ENCODE data around the gene KCNK5.

Gene KCNK5, protein sequence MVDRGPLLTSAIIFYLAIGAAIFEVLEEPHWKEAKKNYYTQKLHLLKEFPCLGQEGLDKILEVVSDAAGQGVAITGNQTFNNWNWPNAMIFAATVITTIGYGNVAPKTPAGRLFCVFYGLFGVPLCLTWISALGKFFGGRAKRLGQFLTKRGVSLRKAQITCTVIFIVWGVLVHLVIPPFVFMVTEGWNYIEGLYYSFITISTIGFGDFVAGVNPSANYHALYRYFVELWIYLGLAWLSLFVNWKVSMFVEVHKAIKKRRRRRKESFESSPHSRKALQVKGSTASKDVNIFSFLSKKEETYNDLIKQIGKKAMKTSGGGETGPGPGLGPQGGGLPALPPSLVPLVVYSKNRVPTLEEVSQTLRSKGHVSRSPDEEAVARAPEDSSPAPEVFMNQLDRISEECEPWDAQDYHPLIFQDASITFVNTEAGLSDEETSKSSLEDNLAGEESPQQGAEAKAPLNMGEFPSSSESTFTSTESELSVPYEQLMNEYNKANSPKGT

DNA sequence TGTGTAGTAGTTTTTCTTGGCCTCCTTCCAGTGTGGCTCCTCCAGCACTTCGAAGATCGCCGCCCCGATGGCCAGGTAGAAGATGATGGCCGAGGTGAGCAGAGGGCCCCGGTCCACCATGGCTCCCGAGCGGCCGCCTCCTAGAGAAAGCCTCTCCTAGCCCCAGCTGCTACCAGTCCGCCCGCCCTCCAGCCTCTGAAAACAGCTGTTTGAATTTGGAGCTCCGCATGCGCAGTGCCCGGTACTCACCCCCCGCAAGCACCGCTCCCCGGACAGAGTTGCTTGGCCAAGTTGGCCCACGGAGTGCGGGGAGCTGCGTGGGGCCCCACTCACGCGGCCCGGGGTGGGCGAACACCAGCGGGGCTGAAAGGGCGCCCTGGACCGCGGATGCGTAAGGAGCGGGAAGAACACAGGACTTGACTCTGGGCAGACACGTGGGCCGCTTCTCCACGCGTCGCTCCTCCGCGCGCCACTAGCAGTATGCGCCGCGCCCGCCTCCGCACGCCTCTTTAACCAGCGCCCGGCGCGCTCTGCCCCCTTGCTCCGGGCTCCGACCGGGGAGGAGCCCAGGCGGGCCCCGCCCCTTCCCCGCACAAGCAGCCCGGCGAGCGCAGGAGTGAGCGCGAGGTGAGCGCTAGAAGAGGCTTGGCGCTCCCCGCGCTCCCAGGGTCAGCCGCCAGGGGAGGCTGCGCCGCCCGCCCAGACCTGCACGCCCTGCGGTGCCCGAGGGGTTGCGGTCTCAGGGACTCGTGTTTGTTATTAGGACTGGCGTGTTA is at the start of gene KCNK5:
TSS of gene KCNK5 (minus strand) at position 484 of the 776 bp plus-strand sequence. CDS start at position 120, 364 bp downstream.
- DNase-seq (ENCODE audit: low read depth), result peak; percentile 78

GRCh38 chr6:39276379-39276995 is 47.2 kb upstream of the KCNK5 start:
- no peak for DNase-seq (ENCODE audit: low read depth)

DNA sequence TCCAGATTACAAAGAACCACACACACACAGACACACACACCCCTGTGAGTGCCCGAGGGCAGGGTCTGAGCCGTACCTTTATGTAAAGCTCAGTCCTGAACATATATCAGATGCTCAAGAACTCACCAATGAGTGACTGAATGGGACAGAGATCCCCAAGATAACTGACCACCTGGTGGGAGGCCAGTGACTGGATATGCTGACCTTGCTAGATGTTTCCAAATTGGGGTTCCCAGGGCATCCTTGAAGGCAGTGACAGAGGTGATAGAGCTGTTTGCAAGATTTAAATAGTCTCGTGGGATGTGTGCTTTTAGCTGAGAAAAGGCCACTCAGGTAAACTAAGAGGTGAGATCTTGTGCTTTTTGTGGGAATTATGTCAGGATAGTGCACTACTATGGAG is 45.6 kb upstream of the KCNK5 start:
- no peak for DNase-seq (ENCODE audit: low read depth)

- no peak for DNase-seq (ENCODE audit: low read depth)
These were observed 45.2 kb upstream of the KCNK5 start for GRCh38 chr6:39274471-39274870.

DNA sequence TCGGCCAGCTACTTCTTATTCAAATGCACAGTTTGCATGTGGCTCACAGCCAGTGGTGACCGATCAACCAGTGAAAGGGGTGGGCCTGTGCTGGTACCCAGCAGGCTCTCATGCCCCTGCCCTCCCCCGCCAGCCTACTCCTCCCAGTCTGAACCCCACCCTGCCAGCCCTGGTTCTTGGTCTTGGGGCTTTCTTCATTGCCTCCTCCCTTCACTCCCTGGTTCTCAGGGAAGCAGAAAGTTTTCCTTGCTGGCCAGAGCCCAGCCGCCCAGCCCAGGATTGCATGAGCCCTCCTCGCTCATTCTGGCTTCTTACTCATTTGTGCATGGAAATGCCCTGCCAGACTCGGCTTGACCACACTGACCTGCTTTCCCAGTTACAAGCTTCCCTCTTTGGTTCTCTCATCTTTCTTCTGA is 44.1 kb upstream of the KCNK5 start:
- DNase-seq (ENCODE audit: low read depth), result no peak

GRCh38 chr6:39269961-39270360 is 40.7 kb upstream of the KCNK5 start:
- no peak for DNase-seq (ENCODE audit: low read depth)

DNA sequence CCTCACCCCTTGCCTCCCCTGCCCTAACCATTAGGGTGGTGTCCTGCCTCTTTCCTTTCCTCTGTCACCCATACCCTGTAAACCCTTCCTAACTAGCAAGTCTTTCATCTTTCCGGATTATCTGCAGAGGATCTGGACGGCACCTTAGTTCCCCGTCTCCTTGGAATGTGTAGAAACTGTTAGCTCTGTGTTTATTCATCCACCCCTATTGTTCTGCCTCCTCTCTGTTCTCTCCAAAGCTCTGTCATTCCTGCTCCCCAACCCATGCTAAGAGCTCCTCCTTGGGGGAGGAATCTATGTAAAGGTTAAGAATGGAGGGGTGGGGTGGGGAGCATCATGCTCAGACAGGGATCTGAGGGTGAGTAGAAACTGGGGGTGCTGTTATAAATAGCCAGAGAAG is 39.4 kb upstream of the KCNK5 start:
- DNase-seq (ENCODE audit: low read depth), result no peak

DNA sequence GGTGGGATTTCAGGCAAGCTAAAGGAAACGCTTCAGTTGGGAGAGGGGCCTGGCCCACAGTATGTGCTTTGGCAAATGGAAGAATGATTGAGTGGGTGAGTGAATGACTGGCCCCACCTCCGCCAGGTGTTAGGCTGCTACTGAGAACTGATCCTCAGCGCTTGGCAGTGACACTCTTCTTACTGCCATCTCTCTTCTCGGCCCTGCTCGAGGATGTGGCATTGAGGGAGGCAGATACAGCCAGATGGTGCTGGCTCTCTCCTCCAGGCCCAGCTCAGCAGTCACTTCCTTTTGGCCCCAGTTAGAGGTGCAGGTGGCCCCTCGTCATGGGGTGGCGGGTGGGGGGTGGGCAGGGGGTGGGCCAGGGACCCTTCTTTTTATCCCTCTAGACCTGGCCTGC is 38.9 kb upstream of the KCNK5 start:
- DNase-seq (ENCODE audit: low read depth), result no peak

DNA sequence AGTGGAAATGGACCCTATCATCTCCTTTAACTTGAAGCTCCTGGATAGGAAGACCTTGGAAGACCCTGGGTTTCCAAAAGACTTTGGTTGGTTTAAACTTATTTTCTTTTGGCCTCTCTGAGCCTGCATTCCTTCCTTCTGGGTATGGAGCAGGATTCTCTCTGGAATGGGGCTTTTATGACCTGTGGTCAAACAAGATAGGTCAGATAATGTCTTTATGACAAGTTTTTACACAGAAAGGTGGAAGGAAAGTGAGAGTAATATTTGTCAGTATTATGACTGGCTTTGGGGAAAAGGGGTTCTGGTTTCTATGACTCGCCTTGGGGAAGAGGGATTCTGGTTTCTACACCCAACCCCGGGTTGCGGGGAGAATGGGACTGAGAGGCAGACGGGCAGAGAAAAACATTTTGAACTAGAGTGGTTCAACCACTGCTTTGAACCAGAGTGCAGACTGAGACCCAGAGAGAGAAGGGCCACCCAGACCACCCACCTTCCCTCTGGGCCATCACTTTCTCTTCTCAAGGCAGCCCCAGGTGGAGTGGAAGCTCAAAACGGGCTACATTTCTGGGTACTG is 37.6 kb upstream of the KCNK5 start:
- no peak for DNase-seq (ENCODE audit: low read depth)

DNA sequence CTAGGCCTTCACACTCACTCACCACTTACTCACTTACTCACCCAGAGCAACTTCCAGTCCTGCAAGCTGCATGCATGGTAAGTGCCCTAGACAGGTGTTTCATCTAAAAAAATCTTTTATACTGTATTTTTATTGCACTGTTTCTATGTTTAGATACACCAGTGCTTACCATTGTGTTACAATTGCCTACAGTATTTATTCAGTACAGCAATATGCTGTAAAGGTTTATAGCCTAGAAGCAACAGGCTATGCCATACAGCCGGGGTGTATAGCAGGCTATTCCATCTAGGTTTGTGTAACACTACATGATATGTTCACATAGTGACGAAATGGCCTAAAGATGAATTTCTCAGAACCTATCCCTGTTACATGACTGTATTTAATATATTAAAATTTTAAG is 37.1 kb upstream of the KCNK5 start:
- no peak for DNase-seq (ENCODE audit: low read depth)

DNA sequence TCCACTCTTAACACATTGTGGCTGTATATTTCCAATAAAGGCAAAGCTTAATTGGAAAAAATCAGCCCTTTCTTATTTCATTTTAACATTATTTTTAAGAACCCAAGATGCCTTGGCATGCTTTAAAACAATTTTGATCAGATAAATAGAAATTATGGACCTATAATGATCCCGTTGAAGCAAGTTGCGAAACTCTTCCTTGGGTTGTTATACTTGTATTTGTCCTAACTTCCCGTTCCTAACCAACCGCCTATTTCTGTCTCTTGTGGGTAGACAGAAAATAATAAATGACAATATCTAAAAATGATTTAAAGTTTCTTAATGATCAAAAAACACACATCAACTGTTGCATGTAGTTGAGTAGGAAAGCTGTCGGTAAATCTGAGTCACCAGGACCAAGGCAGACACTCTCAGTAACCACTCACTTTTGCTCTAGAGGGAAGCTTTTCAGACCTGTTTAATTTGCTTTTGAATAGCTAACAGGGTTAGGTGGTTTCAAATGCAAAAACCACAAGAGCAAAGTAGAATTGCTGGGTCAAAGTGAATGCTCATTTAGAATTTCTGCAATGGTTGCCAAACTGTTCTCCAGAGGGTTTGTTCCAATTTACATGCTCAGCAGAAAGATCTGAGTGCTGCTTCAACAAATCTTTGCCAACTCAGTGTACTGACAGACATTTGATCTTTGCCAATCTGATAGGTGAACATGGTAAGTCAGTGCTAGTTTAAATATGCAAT is 34.2 kb upstream of the KCNK5 start:
- no peak for DNase-seq (ENCODE audit: low read depth)

- no peak for DNase-seq (ENCODE audit: low read depth)
These were observed 32.5 kb upstream of the KCNK5 start for GRCh38 chr6:39261751-39262150.

DNA sequence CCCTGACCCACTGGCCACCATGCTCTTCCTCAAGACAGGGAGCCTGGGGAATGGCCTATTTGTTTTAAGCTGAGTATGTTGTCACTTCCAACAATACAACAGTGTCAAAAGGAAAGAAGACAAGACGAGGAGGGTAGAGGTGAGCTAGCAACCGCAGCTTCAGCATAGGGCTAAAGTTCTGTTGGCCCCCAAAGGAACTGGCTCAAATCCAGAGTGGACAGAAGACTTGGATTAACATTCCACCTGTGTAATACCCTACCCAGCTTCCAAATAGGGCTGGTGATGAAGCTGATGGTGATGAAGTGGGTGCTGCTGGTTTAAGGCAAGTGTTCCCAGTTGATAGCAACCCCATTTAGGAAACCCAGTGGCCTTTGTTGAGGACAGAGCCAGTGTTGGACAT is 31.7 kb upstream of the KCNK5 start:
- DNase-seq (ENCODE audit: low read depth), result no peak

GRCh38 chr6:39260456-39260855 is 31.2 kb upstream of the KCNK5 start:
- no peak for DNase-seq (ENCODE audit: low read depth)

DNA sequence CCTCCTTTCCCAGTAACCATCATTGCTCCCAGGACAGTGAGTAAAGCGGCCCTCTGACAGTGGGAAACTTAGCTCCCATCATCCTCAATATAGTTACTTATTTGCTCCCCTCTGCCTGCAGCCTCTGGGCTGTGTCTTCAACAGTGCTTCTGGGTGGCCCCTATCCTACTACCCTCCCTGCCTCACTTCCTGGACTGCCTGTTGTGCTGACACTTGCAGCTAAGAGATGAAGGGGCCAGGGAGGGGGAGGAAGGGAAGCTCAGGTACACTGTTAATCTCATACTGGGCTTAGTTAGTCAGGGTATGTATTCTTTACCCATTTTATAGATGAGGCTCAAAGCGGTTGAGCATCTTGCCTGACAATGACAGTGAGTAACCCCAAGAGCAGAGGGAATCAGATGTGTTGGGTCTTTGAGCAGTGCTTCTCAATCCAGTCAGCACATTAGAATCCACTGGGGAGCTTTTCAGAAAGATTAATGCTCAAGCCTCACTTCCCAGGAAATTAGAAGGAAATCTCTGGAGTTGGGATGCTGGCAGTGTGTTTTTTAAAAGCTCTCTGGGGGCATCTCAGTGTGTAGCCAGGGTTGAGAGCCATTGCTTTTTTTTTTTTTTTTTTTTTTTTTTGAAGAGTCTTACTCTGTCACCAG is 27.1 kb upstream of the KCNK5 start:
- no peak for DNase-seq (ENCODE audit: low read depth)

DNA sequence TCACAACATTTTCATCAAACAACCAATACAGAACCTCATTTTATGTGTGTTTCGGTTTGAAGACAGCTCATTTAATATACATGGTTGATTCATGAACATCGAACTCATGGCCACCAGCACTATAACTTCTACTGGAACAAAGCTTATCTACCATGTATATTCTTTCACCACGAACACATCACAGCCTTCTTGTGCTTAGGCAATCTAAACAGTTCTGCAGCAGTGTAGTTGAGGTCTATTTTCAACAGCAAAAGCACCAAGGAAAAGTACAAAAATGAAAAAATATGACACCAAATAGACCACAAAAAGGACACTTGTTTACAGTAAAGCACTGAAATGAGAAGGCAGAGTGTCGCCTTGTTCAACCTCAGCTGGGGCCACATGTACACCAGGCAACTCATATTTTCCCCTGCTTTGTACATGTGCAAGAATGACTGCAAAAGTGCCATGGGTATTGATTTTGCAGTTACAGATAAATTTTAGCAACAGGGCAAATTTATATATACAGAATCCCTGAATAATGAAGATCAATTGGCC is 25.8 kb upstream of the KCNK5 start:
- DNase-seq (ENCODE audit: low read depth), result no peak

- DNase-seq (ENCODE audit: low read depth), result no peak
These were observed 22.1 kb upstream of the KCNK5 start for GRCh38 chr6:39251406-39251805.

- DNase-seq (ENCODE audit: low read depth), result no peak
These were observed 21.2 kb upstream of the KCNK5 start for GRCh38 chr6:39250507-39250906.

DNA sequence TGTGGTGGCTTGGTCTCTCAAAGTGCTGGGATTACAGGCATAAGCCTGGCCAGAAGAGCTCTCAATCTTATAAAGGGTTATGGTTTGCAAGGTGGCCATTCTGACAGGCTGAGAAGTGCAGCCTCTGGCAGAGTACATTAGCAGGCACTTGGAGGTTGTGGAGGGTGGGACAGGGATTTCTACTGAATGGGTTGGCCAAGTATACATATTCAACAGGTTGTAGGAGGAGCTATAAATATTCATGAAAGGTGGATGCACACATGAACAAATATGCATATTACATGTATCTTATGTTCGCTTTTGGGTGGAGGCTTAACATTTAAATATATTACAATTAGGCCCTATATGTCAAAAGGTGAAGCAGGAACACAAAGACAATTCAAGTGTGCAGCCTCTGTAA is 20.0 kb upstream of the KCNK5 start:
- no peak for DNase-seq (ENCODE audit: low read depth)

DNA sequence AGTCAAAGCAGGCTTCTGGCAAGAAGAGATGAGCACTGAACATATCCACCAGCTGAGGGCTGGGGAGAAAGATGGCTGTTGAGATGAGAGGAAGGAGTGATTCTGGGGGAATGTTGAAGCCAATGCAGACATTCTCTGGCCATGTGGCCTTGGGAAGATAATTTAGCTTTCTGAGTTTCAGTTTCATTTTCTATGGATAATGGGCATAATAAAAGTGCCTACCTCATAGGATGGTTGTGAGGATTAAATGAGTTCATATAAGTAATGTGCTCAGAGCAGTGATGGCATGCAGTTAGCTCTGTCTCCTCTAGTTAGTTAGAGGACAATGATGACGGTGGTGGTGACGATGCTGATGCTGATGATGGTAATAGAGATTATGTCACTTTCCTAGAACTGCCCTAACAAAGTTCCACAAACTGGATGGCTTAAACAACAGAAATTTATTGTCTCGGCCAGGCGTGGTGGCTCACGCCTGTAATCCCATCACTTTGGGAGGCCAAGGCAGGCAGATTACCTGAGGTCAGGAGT is 18.5 kb upstream of the KCNK5 start:
- DNase-seq (ENCODE audit: low read depth), result no peak

GRCh38 chr6:39243809-39244208 is 14.5 kb upstream of the KCNK5 start:
- DNase-seq (ENCODE audit: low read depth), result no peak

Data from stimulated activated CD8-positive, alpha-beta memory T cell treated with anti-CD3 and anti-CD28 coated beads, Interleukin-4, amount 100 ng/mL, for 24 hours (primary cell).